NOMO-1 treated with DMSO at 0.1 percent for 48 hours (cell line): ENCODE results near the gene MAPRE2.

ENCODE experiments used
- DNase-seq: peaks from one replicate; lab custom pipeline; 2025; ENCODE audit not compliant: unreplicated experiment; lab: John Stamatoyannopoulos, UW

Gene MAPRE2

DNA sequence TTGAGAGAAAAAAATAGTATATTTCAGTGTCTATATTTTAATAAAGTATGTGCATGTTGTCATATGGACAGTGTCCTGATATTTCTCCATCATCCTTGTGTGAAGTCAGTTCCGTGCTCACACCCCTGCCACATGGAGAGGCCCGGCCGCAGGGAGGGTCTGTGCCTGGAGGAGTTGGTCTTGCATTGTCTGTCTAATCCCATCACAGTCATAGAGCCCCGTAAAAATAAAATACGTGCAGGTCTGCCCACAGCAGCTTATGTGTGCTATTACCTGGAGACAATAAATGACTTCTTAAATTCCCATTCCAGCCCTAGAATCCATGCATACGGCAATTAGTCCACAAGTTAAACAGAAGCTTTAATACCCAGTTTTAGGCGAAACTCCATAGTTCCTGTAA lies 20.1 kb downstream of the MAPRE2 start:
- DNase-seq = no peak

DNA sequence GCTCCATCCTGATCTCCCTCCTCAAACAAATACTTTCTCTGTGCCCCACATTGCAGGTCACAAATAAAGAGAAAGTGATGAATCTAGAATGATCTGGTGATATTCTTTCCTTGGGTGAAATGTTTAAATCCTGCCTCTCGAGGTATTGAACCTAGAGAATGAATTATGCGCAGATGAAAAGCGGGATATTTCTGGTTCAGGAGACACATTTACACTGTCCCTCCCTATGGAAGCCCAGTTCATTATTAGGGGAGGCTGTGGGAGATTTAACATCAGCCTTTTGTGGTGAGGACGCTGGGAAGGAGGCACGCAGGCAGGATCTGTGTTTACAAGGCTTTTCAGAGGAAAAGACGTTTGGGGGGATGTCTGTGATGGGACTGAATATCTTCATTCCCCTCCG lies 20.6 kb downstream of the MAPRE2 start:
- DNase-seq = no peak

DNA sequence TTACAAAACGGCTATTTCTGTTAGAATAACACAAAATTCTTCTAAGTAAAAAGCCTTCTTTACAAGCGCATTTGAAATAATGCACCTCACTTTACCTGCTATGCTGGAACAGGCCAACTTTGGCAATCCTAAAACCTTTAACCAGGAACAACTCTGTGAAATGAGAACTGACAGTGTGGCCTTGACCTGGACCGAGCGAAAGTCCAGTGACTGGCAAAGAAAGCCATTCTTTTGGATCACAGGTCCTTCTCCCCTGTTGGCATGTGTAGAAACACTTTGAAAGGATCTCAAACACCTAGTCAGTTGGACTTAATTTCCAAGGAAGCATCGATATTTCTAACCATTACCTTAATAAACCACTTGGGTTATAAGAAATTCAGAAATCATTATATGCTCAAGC lies 21.2 kb downstream of the MAPRE2 start:
- no peak for DNase-seq

DNA sequence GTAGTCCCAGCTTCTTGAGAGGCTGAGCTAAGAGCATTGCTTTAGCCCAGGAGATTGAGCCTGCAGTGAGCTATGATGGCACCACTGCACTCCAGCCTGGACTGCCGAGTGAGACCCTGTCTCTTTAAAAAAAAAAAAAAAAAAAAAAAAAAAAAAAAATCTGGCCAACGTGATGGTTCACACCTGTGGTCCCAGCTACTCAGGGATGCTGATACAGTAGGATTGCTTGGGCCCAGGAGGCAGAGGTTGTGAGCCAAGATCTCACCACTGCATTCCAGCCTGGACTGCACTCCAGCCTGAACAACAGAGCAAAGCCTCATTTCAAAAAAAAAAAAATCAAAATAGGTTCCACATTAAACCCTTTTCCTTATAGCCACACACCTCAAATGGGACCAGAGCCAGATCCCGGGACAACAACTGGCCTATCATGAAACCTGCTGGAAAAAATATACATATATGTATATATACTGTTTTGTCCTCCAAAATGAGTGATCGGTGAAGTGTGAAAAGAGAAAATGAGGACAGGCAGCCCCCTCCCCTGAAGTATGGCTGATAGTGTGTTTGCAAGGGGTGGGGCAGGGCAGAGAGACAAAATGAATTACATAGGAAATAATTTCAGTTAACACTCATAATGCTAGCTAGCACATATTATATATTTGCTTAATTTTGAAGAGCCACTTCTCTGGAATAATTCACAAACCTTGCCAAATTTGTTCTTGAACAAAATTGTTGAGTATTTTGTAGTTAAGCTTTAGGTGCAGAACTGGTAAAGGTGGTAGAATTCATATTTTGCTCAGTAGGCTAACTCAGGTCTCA lies 22.9 kb downstream of the MAPRE2 start:
- DNase-seq = no peak

DNA sequence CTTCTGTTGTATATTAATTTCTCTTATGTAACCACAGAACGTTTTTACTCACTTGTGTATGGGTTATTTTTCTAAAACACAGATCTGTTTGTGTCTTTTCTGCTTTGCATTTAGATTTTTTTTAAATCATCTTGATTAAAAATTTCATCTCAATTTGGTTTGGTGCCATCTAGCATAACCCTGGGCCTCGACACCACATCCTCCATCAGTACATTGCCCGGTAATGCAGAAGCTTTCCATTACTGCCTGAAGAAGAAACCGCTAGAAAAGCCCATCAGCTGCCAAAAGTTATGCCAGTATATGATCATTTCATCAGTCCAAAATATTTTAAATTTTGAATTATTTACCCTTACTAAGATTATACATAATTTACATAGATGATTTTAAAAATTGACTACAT lies 26.2 kb downstream of the MAPRE2 start:
- no peak for DNase-seq

DNA sequence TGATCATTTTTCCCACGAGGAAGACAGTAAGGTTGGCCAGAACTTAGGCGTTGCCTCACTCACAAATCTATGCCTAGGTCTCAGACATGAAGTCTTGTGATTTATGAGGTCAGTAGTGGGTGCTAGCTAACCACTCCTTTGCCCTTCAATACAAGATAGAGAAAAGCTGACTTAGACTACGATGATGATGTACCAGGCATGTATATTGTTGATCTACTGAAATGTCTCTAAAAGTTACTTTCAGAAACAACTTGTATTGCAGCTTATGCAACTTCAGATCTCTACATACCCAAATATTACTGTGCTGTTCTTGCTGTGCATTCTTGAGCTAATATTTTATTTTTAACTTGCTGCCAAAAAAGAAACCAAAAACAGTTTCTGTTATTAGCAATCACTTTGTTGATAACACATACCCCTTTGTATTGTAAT lies 30.6 kb downstream of the MAPRE2 start:
- no peak for DNase-seq

DNA sequence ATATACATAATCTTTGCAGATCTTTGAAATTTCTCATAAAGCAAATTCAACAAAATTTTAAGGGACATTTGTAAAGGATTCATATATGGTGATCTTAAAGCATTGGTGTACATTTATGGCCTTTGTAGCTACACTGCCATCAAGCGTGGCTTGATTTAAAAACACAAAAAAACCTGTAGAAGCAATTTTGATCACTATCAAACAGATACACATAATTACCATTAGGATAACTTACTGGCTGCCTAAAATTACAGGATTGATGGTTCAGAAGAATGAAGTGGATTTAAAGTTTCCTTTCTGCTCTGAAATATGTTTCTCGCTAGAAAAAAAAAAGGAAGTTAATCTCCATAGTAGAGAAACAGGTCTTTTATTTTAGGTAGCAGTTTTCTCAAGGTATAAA lies 31.4 kb downstream of the MAPRE2 start:
- peak; percentile 0 for DNase-seq

DNA sequence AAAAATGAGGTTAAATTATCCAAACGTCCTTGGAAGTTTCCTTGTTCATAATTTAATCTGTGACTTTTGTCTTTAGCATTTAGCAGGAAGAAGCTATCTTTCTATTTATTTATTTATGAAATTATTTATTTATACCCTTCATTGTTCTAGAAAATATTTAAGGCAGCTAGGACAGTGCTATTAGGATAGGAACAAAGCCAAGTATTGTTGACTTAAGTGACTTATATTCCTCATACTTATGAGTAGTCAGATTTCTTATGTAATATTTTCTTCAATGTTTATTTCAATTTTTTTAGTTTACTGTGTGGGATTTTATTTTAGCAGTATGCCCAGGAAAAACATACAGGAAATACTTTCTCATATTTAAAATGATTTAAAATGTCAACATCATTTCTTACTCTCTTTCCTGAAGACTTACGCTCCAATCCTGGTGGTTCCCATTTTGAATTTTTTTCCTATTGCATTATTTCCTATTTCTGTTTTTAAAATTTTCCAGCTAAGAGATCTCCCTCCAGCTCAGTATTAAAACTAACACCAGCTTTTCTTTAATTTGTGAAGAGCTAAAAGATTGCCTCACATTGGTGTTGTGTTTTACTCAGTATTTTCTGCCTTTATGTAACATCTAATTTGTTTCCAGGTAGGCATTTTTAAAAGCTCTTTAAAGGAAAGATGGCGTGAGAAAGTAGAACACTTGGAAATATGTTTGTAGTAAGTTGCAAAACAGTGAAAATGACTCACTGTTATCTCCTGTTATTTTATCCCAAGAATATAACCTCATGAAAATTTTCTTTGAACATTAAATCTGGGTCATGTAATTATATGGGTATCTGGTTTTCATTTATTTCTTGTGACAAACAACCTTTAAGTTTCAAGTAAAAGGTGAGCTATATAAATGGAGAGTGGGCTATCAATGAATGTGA lies 32.2 kb downstream of the MAPRE2 start:
- DNase-seq = no peak

DNA sequence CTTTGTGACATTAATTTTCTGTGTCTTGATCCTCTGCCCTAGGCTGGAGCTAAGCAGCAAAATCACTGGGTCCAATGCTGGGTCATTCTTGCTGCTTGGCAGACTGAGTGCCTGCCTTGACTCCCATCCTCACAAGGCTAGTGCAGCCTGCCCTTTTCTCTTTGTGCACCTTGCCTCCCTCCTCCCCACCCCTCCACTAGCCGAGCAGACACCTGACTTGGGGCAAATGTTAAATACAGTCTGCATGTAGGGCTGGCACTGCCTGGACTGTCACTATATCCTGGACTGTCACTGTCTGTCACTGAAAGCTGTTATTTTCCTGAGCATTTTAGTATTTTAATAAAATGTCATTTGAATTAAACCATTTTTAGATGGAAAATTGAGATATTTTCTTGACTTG lies 33.4 kb downstream of the MAPRE2 start:
- DNase-seq = no peak

DNA sequence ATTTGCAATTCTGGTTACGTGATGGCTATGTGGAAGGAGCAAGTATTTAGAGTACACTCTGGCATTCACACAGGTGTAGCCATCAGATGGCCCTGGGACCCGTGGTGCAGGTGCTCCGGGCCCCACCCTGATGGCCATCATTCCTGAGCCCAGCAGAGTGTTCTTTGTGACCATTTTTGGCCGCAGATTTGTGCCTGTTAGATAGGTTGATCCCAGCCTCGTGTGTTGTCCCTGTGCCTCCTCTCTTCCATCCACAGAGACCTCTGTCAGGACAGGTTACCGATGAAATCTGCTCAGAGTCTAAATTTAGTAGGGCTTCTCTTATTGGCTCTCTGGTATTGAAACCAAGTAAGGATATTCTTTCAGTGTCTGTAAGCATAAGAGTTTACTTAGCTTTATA lies 33.9 kb downstream of the MAPRE2 start:
- DNase-seq = no peak

DNA sequence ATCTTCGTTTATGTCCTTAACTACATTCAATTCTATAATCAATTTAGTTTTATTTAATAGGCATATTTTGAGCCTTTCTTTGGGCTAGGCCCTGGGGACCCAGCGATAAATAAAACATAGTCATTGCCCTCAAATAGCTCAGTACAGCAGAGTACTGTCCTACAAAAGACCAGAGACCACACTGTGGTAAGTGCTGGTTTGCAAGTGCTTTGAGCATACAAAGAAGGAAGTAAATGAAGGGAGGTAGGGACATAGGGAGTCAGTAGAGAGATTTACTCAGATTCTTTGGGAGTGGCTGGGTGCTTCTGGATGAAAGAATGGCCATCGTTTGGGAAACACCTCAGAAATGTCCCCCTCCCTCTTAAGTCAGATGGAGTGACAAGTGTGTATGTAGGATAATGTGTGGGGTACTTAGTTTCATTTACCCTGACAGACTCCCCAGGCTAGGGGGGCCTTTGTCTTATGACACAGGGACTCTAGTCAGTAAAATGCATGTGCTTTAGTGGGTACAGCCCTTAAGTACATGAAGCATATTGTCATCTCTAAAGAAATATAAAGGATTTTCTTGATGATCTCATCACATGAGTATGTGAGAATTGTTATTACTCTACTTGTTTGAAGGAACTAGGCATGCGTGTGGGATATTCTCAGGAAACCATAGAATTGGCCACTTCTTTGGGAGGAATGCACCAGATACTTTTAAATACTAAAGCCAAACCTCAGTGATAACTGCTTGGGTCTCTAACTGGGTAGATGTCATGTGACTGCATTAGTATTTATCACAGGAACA lies 35.1 kb downstream of the MAPRE2 start:
- DNase-seq = no peak

DNA sequence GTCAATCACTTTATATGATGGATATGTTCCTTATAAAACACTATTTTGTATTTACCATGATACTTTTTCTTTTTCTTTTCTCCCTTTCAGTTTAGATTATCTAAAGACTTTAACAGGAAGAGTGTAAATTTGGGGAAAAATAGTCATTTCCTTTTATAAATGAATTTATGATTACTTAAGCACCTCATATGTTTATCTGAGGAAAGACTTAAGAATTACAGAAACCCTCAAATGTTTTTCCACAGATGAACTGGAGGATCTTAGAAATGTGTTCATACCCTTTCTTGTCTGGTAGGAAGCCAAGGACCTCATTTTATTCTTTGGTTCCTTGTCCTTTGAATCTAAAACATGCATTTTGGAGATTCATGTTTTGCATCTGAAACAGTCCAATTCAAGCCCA lies 36.7 kb downstream of the MAPRE2 start:
- no peak for DNase-seq

DNA sequence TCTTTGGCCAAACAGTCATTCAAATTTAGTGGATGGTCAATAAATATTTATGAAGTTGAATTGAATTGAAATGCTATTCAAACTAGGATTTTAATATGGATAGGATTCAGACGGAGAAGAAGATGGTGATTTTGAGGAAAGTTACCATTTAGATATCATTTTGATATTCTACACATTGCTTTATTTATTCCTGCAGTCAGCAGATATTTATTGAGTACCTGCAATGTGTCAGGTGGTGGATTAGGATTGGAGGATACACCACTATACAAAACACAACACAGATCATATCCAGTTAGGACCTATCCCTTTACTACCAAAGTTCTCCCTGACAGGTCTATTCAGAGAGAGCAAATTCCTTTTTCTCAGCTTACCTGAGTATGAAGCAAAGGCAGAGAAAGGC lies 38.8 kb downstream of the MAPRE2 start:
- no peak for DNase-seq

DNA sequence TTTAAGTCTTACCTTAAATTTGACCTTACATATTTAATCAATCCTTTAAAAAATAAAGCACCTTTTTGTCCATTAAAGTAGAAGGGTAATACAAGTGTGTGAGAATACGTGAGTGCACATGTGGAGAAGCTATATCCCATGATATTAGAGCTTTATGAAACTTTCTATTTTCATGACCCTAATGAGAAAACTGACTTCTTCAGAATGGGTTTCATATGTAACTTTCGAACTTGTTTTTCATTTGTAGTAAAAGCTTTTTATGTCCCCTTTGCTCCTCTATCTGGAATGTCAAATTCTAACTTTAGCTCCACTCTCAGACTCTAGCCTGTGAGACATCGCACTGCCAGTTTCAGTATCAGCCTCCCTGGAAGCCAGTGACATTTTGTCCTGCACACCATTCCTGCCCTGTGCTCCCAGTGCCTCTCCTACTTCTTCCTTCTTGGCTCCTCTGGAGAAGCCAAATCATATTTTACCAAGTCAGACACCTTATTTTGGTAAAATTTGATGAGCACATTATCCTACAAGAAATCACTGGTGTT lies 42.0 kb downstream of the MAPRE2 start:
- no peak for DNase-seq

DNA sequence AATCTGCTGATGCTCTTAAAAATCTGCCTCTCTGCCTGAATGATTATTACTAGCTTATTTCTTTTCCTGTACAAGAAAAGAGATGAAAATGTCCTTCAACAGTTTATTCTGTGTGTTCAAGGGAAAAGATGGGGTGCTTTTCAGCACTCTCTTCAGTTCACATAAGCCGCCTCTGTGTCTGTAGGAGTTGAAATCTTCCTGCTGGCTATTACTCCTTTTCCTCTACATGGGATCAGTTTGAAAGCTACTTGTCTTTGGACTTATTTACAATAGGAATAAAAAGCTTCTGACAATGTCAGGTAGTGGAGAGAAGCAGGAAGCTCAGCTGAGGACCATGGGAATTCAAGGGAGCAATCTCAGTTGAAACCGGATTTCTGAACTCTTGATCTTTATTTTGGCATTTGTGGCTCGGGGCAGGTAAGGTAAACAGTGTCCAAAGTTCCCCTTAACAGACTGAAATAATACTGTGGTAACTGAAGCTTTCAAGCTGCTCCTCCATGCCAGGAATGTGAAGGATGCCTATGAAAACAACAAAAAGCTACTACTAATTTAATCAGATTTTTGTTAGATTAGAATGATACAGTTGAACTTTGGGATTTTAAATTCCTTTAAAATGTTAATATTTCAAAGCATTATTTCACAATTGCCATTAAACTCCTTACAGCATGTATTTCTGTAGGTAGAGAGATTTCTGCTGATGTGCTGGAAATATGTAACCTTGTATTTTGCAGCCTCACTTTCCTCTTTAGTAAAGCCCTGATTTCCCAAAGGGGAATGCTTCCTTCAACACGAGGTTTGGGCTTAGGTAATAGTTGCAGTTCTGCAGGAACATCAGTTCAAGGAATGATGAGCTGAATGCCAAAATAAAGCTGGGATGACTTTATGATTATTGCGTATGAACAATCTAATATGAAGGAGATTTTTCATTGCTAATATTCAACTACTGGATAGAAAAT lies 43.6 kb downstream of the MAPRE2 start:
- no peak for DNase-seq

DNA sequence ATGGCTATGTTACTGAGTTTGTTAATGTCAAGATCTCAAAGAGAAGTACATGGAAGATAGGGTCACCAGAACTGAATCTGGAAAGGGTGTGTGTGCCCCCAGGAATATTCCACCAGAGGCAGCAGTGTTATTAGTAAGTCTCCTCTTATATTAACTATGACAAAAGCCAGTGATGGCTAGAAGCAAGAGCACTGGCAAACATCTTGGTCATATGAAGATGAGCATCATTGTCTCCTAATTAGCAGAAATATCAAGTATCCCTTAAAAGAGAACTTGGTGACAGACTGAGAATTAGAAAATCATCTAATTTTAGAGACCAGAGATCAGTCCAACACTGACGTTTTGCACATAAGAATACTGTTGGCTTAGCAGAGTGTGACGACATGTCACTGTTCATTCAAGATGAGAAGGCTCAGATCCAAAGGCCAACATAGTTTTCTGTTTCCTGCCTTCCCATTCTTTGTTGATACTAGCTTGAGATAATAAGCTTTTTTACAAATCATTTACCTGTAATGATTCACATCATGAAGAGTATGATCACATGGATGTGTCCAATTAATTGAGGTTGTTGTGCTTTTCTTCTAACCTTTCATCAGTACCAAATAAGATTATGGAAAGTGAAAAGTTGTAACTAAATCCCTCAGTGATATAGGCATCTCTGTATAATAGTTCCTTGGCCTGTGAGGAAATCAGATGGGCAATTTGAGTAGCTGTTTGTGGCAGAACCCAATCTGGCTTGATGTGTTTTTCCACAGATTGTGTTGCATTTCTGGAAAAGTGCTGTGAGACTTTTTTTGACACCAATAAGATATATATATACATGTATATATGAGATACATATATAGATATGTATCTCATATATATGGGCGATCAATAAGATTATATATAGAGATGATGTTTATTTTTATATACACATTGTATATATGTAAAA lies 44.5 kb downstream of the MAPRE2 start:
- DNase-seq = no peak

DNA sequence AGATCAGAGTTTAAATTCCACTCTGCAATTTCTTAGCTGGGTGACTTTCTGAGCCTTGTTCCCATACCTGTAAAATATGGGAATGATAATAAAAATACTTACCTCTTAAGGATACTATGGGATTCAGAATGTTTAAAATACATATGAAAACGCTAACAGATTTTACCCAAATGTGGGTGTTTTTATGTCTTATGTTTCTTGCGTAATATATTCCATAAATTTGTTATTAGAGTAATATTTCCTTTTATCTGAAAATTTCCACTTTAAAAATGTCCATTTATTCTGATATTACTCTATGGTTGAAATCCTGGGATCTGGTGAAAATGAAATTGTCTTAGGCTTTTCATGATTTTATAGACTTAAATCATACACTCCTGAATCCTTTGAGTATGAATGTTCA lies 45.5 kb downstream of the MAPRE2 start:
- no peak for DNase-seq

DNA sequence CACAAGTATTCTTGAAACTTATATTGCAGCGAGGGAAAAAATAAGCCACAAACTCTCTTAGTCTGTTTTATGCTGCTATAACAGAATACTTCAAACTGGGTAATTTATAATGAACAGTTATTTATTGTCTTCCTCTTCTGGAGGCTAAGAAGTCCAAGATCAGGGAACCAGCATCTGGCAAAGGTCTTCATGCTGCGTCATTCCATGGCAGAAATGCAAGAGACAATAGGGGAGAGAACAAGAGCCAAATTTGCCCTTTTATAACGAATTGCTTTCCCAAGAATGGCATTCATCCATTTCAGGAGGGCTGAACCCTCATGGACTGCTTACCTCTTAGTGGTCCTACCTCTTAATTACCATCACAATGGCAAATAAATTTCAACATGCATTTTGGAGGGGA lies 46.5 kb downstream of the MAPRE2 start:
- DNase-seq = no peak

DNA sequence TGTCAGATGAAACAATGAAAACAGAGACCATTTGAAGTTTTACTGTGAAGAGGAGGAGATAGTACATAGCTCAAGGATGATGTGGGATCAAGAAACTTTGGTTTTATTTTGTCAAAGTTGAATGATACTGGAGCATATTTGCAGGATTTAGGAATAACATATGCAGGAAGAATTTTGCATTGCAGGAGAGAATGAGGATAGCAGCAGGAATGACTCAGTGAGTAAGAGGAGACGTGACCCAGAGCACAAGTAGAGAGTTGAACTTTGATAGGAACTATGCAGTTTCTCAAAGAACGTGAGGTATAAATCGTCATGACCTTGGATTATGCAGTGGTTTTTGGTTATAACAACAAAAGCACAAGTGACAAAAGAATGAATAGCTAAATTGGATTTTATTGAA lies 47.7 kb downstream of the MAPRE2 start:
- DNase-seq = no peak
